Pancreas (tissue), 10 donors: ENCODE results near the gene UBALD1. TPM values are rescaled to one million over a fixed set of nuclear protein-coding genes. Genes with fewer than 3 reads are reported as not detected.

Experiments used
- ATAC-seq, 4 donors: fragments of 200-7000 bp; cut with Tn5 transposase; one replicate each; pipeline versions ENCODE4 v1.8.0 to v1.9.1; 2020; ENCODE audit warnings: mild to moderate bottlenecking in 4 of 4, moderate library complexity in 4 of 4
- DNase-seq, 6 donors: peaks; one replicate each; pipeline ENCODE4 v3.0.0-alpha.2; 2020
- FAIRE-seq: peaks from 2 replicates; lab custom pipeline; 2012; peaks lifted over from hg19 to GRCh38; lab: Jason Lieb, UNC
- H3K27ac ChIP-seq, 4 donors: fragments of 200-600 bp; sonication (generic); 1 replicate in 3 of 4; 2 replicates in 1 of 4; pipeline versions ENCODE4 v1.5.0 to v1.8.0; 2020
- H3K27me3 ChIP-seq, 4 donors: fragments of 200-600 bp; one replicate each; pipeline ENCODE4 v1.8.0; 2021
- H3K36me3 ChIP-seq, 3 donors: fragments of 200-600 bp; sonication (generic) in 1 of 3; one replicate each; pipeline versions ENCODE4 v1.5.0 to v1.8.0; 2020 to 2021
- H3K4me1 ChIP-seq, 3 donors: fragments of 200-600 bp; one replicate each; pipeline ENCODE4 v1.8.0; 2021
- H3K4me3 ChIP-seq, 4 donors: fragments of 200-600 bp; sonication (generic) in 2 of 4; one replicate each; pipeline versions ENCODE4 v1.5.0 to v1.8.0; 2020 to 2021
- H3K9me3 ChIP-seq, 4 donors: fragments of 200-600 bp; one replicate each; pipeline ENCODE4 v1.8.0; 2021
- WGBS, 2 donors: extraction: QIAGEN DNeasy Blood & Tissue Kit; methylation state at CpG; one replicate each; pipeline ENCODE4 v1.1.7; 2013; 5-methylcytosine and 5-hydroxymethylcytosine counted together
- intact Hi-C, 3 donors: fragments of 100-400 bp; cut with DNase I; formaldehyde crosslinking; loops; one replicate each; pipeline versions ENCODE4 v1.11.1 to v1.14.2; 2022
- polyA plus RNA-seq, 2 donors: library from polyadenylated mRNA; stranded (reverse); fragments of 200-250 nt; gene quantifications; one replicate each; pipeline ENCODE4 v1.2.3, GENCODE V29; 2013
- total RNA-seq, 6 donors: library from RNA; stranded (reverse); fragmentation: NEBNext Ultra II Directional in 4 of 6; extraction: Animal tissue kit (Norgen Biotek cat#: 25700) in 4 of 6; gene quantifications; one replicate each; pipeline versions ENCODE4 v1.2.1 to v1.2.4, GENCODE V29; 2021 to 2023
- TF ChIP-seq, protein P1 (sequence below), 4 donors: fragments of 200-600 bp; sonication (generic) in 3 of 4; IDR thresholded peaks; one replicate each; pipeline versions ENCODE4 v1.5.0 to v1.8.0; 2021; ENCODE audit warnings: antibody characterized with exemption in 4 of 4
- donor health status: healthy with polysubstance abuse.
- donor health status: DM: no; HTN: no; CAD: no; lungs with moderate emphysema.
- donor health status: DM: no; HTN: no; CAD: no.
- donor health status: control.
- donor health status: control.
- donor health status: Bipolar disorder and iron deficiency.
- donor health status: DM: yes; HTN: yes; CAD: no.
- donor health status: DM: no; HTN: no; CAD: no.
- donor health status: DM: no; HTN: no; CAD: no.
- donor health status: DM: yes; HTN: yes; CAD: no.

UBALD1 gene
- total and polyA plus RNA-seq, 8 donors, result 9.1 to 42.5 (median 17.1) TPM

DNA sequence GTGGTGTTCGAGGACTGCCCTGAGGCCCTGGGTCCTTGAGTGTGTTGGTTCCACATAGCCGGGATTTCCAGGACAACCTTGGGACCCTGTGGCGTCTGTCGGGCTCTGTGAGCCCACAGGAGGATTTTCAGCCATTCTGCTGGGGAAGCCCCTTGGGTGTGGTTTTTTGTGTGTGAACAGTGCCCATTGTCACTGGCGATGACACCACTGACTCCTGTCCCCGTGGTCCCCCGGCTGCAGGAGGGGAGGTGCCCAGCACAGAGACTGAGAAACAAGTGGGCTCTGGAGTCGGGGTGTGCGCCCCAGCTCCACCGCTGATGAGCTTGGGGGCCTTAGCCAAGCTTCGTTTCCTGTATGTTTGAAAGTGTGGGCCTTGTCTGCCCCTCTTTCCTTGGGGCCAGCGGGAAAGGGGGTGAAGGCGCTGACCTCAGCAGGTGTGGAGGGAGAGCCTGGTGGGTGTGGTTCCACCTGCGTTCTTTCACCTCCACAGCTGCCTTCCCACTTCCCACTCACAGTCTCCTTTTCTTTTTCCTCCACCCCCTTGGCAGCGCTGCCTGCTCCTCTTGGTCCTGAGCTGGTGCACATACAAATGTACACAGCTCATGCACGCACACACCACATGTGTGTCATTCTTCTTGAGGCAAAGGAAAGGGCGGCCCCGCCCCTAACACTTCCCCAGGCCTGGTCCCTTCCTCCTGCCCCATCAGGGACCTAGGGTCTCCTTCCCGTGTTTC lies 26.1 kb upstream of the UBALD1 start:
- WGBS, 2 donors, result 80 to 82% methylated on average over 17 to 19 of the region's 19 CpGs
- TF ChIP-seq, protein P1, sequence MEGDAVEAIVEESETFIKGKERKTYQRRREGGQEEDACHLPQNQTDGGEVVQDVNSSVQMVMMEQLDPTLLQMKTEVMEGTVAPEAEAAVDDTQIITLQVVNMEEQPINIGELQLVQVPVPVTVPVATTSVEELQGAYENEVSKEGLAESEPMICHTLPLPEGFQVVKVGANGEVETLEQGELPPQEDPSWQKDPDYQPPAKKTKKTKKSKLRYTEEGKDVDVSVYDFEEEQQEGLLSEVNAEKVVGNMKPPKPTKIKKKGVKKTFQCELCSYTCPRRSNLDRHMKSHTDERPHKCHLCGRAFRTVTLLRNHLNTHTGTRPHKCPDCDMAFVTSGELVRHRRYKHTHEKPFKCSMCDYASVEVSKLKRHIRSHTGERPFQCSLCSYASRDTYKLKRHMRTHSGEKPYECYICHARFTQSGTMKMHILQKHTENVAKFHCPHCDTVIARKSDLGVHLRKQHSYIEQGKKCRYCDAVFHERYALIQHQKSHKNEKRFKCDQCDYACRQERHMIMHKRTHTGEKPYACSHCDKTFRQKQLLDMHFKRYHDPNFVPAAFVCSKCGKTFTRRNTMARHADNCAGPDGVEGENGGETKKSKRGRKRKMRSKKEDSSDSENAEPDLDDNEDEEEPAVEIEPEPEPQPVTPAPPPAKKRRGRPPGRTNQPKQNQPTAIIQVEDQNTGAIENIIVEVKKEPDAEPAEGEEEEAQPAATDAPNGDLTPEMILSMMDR (IDR thresholded peaks at IDR 0.05), result no peak
- intact Hi-C loops, result no loop called here

DNA sequence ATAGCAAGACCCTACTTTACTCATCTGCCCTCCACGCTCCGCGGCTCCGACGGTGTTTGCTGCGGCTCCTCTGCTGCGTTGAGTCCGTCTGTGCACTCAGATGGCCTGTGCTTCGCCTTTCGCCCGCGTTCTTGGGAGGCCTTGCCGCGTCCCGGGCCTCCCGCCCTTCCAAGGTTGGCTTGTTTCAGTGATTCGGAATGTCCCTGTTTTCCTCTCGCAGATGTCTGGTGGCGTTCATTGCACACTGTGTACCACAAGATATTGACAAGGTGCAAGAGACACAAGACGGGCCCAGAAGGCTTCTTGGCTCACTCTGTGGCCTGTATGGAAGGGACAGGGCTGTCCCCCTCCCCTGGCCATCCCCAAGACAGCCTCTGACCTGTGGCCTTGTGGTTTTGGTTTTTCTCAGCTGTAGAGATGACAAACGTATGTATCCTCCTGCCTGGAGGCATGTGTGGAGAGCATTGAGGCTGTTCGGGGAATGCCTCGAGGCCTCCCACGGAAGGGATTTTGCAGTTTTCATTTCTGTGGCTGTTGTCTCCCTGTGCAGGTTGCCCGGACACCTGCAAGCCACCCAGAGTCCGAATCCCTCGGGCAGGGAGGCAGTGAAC lies 25.3 kb upstream of the UBALD1 start:
- FAIRE-seq, result no peak
- no peak overlapping the region for H3K27ac ChIP-seq
- WGBS, 2 donors, result 86 to 88% methylated on average over 27 of the region's 27 CpGs

More for the DNA sequence above, 26.1 kb upstream of the UBALD1 start:
- Histone ChIP-seq H3K27ac (no peak overlapping the region), H3K4me1 (no peaks in the 10 kb centered on the region), H3K9me3 (no peaks in the 10 kb centered on the region), H3K27me3 (no peaks in the 10 kb centered on the region), H3K4me3 (no peak overlapping the region), H3K36me3 (no peaks in the 10 kb centered on the region)
- FAIRE-seq (no peak), DNase-seq (no peak), ATAC-seq (peak in 3 of 4 donors; percentile 21 to 52 (median 33))

DNA sequence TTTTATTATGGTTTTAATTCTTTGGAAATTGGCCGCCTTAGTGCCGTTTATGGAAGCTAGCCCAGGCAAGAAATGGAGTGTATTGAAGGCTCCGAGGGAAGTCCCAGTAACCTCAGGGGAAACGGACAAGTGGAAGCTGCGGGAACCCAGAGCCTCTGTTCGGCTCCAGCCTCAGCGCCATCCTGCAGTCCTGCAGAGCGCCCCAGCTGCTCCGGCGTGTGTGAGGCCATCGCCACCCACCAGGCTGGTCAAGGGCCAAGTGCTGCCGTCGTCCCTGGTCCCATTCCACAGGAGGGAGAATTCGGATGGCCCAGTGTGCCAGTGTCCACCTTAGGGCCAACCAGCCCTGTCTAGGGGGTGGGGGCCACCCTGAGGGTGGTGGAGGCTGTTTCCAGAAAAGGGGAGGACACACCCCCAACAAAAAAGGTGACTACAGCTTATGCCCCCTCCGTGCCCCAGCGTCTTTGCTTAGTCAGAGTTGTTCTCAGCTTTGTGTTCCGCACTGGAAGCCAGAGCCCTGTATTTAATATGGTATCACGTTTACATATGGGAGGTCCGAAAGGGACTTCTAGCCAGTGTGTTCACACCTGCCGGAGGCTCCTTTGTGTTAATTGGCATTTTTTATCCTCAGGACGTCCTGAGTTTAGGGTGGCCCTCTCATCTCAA lies 22.9 kb upstream of the UBALD1 start:
- H3K4me3 ChIP-seq, result no peak overlapping the region
- no peaks in the 10 kb centered on the region for H3K4me1 ChIP-seq
- H3K27me3 ChIP-seq, result no peaks in the 10 kb centered on the region
- ATAC-seq (no peak), DNase-seq (no peak), FAIRE-seq (no peak)
- TF ChIP-seq, protein P1 (IDR thresholded peaks at IDR 0.05), result no peak
- 84 to 86% methylated on average over 21 of the region's 21 CpGs for WGBS, 2 donors
- no peaks in the 10 kb centered on the region for H3K9me3 ChIP-seq
- no peak overlapping the region for H3K27ac ChIP-seq
- intact Hi-C loops, result no loop called here
- peaks cover 0 to 4% (median 0%) of the 10 kb centered on the region in 3 donors for H3K36me3 ChIP-seq

More for the DNA sequence above, 25.3 kb upstream of the UBALD1 start:
- no peaks in the 10 kb centered on the region for H3K36me3 ChIP-seq
- no peaks in the 10 kb centered on the region for H3K4me1 ChIP-seq
- ATAC-seq, result no peak
- intact Hi-C loops, result no loop called here
- no peak for DNase-seq
- H3K9me3 ChIP-seq, result no peaks in the 10 kb centered on the region
- H3K4me3 ChIP-seq, result no peak overlapping the region
- TF ChIP-seq, protein P1 (IDR thresholded peaks at IDR 0.05), result no peak
- no peaks in the 10 kb centered on the region for H3K27me3 ChIP-seq

DNA sequence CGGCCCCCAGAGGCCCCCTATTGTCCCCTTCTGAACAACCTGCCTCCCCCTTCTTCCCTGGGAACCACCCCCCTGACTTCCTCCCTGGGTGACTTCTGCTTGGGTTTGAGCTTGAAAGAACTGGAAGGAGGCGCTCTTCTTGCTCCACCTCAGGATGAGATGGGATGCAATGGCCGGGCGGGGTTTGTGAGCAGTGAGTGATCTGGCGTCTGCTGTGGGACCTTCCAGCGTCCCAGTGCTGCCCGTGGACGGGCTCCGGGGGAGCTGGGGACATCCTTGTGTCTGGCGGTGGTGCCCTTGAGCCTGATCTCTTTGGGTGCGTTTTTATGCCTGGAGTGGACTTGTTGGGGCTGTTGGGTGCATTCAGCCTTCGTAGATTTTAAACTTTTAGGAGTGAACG lies 21.5 kb upstream of the UBALD1 start:
- WGBS, 2 donors, result 87 to 90% methylated on average over 13 of the region's 13 CpGs
- peaks cover 0 to 4% (median 0%) of the 10 kb centered on the region in 3 donors for H3K36me3 ChIP-seq
- intact Hi-C loops, result no loop called here
- no peak overlapping the region for H3K4me3 ChIP-seq
- no peaks in the 10 kb centered on the region for H3K9me3 ChIP-seq
- FAIRE-seq (no peak), DNase-seq (no peak), ATAC-seq (no peak)
- H3K27me3 ChIP-seq, result no peaks in the 10 kb centered on the region
- H3K4me1 ChIP-seq, result no peaks in the 10 kb centered on the region
- no peak overlapping the region for H3K27ac ChIP-seq
- TF ChIP-seq, protein P1 (IDR thresholded peaks at IDR 0.05), result no peak
